ENCODE measurements around the gene DNAJC7. TPM values are rescaled to one million over a fixed set of nuclear protein-coding genes. Genes with fewer than 3 reads are reported as not detected.

The DNAJC7 gene, protein sequence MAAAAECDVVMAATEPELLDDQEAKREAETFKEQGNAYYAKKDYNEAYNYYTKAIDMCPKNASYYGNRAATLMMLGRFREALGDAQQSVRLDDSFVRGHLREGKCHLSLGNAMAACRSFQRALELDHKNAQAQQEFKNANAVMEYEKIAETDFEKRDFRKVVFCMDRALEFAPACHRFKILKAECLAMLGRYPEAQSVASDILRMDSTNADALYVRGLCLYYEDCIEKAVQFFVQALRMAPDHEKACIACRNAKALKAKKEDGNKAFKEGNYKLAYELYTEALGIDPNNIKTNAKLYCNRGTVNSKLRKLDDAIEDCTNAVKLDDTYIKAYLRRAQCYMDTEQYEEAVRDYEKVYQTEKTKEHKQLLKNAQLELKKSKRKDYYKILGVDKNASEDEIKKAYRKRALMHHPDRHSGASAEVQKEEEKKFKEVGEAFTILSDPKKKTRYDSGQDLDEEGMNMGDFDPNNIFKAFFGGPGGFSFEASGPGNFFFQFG
- total RNA-seq = 51.3 and 72.0 TPM in 2 replicates

DNA sequence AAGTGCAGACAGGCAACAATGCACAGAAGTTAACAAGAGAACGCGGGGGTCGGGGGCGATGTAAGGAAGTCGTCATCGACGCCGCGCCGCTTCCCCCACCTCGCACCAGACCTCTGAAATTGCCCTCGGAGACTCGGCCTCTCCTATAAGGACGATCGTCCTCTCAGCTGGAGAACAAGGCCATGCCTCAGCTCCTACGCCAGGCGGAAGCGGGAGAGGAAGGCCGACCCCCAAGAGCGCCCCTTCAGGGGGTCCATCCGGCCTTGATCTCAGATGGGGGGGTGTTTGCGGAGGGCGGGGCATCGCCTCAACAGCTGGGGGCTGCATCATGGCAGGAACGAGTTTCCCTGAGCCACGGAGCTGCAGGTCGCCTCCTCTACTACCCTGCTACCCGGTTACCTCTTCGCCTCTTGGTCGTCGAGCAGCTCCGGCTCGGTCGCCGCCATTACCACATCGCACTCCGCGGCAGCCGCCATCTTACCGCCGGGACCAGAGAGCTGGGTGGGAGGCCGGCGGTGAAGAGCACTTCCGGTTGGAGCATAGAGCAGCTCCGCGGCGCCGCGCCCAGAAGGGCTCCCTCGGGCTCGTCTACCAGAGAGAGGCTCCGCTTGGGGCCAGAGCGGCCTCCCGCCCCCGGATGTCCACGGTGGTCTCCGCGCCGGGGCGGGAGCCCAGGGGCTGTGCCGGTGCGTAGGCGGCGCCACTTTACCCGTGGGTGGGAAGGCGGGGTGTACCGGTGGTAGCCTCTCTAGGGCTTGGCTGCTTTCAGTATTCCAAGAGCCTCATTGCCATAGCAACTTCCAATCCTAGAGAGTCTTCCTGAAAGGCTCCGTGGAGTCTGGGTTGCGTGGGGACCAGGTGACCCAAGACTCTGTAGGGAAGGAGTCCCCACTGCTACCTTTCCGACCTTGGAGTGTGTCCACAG is at the start of gene DNAJC7:
DNAJC7 (minus strand) TSS at position 499 of the 925 bp plus-strand sequence; CDS start at position 476, 23 bp downstream.

DNA sequence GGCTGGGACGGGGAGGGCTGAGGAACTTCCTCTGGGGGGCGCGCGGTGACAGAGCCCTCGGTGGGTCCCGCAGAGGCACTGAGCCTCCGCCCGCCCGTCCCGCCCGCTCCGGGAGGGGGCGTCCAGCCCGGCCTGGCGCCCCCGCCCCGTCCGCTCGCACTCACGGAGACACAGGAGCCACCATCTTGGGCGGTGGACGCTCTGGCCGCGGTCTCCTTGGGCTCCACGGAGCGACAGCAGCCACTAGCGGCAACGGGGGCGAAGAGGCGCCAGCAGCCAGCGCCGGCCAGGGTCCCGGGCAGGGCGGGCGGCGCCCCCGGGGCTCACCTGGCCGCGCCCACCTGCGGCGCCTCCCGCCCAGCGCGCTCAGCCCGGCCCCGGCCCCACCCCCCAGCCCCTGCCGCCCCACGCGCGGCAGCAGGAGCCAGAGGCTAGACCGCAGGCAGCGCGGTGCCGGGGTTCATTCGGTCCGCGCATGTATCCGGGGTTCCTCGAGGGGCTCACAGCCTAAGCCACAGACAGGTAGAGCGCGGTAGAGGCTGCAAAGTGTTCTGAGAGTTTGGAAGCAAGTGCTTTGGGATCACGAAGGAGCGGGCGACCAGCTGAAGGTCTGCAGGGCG is 33.3 kb upstream of the DNAJC7 start, which contains the start of gene C17orf113:
C17orf113 (minus strand) TSS at position 209 of the 620 bp plus-strand sequence. CDS start 7,225 bp downstream, outside the sequence.

DNA sequence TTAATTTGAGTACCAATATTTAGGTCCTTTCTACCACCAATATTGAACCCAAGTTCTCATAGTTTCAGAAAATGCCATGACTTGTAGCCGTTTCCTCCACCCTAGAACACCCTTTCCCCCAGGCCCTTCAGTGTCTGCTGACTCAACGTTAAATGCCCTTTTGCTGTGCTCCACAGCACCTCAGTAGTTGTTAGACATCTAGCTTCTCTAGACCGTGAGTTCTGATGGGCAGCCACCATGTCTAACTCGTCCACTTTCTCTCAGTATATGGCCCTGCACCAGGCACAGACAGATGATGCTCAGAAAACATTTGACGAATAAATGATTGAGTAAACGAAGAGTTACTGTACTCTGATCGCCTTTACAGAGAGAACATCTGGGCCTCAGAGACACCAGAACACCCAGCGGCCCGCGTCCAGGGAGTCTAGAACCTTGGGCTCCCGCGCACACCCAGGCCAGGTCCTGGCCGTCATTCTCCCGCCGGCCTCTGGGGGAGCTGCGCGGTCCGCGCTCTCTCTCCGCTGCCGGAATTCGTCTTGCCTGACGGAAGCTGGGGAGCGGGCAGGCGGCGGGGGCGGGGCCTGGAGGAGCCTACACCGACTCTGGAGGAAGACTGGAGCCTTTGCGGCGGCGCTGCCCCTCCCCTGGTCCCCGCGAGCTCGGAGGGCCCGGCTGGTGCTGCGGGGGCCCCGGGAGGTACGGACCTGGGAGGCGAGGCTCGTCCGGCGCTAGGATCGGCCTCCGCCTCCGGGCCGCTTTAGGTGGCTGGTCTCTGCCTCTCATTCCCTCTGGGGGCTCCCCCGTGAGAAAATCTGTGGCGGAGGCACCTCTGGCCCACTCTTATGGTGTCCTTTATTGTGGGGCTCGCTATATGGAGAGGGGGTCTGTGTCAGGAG is 2.5 kb upstream of the DNAJC7 start, which contains the start of gene NKIRAS2:
NKIRAS2 (plus strand) TSS at position 582 of the 896 bp plus-strand sequence. CDS start 1,488 bp downstream, outside the sequence.

DNA sequence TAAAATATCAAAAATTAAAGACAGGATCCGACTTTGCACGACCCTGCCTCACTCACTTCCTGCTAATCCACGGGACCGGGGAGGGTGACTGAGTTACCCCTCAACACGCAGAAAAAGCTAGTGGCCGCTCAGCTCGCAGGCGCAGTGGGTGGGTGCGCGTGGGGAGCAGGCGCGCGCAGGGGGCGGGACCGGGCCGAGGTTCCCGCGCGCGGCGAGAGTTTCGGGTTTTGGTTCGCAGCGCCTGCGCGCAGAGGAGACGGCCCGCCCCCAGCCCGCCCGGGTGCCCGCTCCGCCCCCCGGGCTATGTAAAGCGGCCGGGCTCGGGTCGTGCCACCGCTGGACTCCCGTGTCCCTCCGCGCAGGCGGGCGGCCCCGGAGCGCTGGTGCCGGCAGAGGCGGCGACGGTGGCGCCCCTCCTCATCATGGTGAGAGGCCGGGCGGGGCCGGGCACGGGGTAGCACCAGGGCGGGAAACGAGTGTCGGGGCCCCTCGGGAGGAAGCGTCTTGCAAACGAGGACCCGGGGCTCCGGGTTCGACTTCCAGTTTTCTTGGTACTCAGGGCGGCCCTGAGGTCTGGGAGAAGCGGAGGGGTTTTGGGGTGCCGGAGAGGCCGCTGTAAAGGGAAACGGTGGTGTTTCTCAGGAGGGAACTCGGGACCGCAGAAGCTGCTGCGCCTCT is 50.6 kb downstream of the DNAJC7 start, which contains the start of gene CNP:
CNP (plus strand) TSS at position 333 of the 678 bp plus-strand sequence; CDS start at position 423, 90 bp downstream.

DNA sequence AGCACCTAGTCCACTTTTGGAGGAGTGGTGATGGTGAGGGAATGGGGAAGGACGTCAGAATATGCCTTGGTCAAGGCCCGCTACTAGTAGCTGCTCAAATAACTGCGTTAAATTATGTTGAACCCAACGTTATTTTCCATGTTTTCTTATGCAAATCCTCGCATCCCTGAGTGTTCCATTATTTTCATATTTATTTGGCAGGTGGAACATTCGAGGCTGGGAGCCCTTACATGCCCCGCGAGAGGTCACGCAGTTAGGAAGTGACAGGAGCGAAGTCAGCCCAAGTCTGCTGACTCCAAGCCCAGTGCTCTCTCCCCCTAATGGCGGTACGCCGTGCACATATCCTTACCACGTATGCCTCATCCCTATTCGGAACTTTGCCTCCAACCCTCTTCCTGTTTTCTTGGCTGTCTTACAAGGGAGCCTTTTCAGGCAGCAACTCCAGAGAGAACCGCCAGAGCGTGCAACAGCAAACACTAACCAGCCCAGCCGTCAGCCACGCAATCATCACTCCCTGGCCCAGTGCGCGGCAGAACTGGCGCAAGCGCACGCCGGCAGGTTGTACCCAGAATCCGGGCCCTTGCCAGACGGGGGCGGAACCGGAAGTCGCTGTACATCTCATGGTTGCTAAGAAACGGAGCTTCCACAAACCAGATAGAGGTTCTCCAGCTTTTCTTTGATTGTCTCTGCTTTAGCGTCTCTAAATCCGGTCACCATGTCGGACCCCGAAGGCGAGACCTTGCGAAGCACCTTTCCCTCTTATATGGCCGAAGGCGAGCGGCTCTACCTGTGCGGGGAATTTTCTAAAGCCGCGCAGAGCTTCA is 87.0 kb downstream of the DNAJC7 start, which contains the start of gene ODAD4:
ODAD4 (plus strand) TSS at position 609 of the 824 bp plus-strand sequence; CDS start at position 716, 107 bp downstream.

Other genes with a start within 250 kb of the DNAJC7 start
- gene JUP, start 230.7 kb downstream of the DNAJC7 start, total RNA-seq = 357 and 772 TPM in 2 replicates
- 33.5 and 51.7 TPM in 2 replicates for gene P3H4, start 205.5 kb downstream of the DNAJC7 start, total RNA-seq
- gene FKBP10, start 204.4 kb downstream of the DNAJC7 start, total RNA-seq = 34.5 and 113 TPM in 2 replicates
- 35.0 and 73.1 TPM in 2 replicates for gene NT5C3B, start 181.2 kb downstream of the DNAJC7 start, total RNA-seq
- 0.14 TPM in 1 of 2 replicates, not detected in the other for gene KLHL10, start 179.6 kb downstream of the DNAJC7 start, total RNA-seq
- 41.4 and 45.1 TPM in 2 replicates for gene KLHL11, start 152.0 kb downstream of the DNAJC7 start, total RNA-seq
- gene ACLY, start 98.5 kb downstream of the DNAJC7 start, total RNA-seq = 114 and 147 TPM in 2 replicates
- gene ODAD4, start 86.8 kb downstream of the DNAJC7 start, total RNA-seq = under 0.01 and 0.07 TPM in 2 replicates
- 27.3 and 39.7 TPM in 2 replicates for gene CNP, start 50.6 kb downstream of the DNAJC7 start, total RNA-seq
- gene NKIRAS2, start 2.7 kb upstream of the DNAJC7 start, total RNA-seq = 27.7 and 39.2 TPM in 2 replicates
- gene C17orf113, start 33.2 kb upstream of the DNAJC7 start, total RNA-seq = 0.64 and 0.68 TPM in 2 replicates
- gene ZNF385C, start 81.0 kb upstream of the DNAJC7 start, total RNA-seq = 0.34 and 0.43 TPM in 2 replicates
- gene DHX58, start 95.3 kb upstream of the DNAJC7 start, total RNA-seq = 7.2 and 10.9 TPM in 2 replicates
- gene KAT2A, start 103.9 kb upstream of the DNAJC7 start, total RNA-seq = 7.9 and 23.3 TPM in 2 replicates
- gene HSPB9, start 105.4 kb upstream of the DNAJC7 start, total RNA-seq = not detected in 2 replicates
- gene RAB5C, start 137.6 kb upstream of the DNAJC7 start, total RNA-seq = 70.7 and 97.2 TPM in 2 replicates
- not detected in 2 replicates for gene KCNH4, start 163.7 kb upstream of the DNAJC7 start, total RNA-seq
- gene HCRT, start 168.0 kb upstream of the DNAJC7 start, total RNA-seq = not detected in 2 replicates
- gene GHDC, start 177.1 kb upstream of the DNAJC7 start, total RNA-seq = 3.8 and 11.4 TPM in 2 replicates